Measurements from ENCODE around the gene OXCT1. TPM values are rescaled to one million over a fixed set of nuclear protein-coding genes. Genes with fewer than 3 reads are reported as not detected.

The OXCT1 gene
- total RNA-seq, 1 donor, result 39.4 TPM

DNA sequence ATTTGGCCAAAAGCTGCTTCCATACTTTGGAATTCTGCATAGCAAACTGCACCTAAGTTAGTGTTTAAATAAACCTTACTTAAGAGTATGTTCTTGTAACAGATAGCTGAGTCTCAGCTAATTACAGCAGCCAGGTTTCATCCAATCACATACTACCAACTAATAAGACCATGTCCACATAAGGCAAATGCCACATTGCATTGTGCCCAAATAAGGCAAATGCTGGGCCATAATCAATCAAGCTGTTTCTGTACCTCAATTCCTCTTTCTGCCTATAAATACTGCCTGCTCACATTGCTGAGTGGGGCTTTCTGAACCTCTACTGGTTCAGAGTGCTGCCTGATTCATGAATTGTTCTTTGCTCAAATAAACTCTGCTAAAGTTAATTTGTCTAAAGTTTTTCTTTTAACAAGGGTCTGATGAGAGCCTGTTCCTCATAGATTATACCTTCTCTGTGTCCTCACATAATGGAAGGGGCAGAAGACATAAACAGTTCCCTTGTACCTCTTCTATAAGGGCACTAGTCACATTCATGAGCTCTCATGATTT is 4.4 kb upstream of the OXCT1 start:
- peaks cover 2% of the 10 kb centered on the region for H3K79me2 ChIP-seq (ENCODE audit: insufficient read depth, low read length)
- no peaks in the 10 kb centered on the region for H4K20me1 ChIP-seq (ENCODE audit: insufficient read depth, low read length)
- H3K9me3 ChIP-seq (ENCODE audit: low read depth, low read length), result no peaks in the 10 kb centered on the region
- TF ChIP-seq, protein P1, sequence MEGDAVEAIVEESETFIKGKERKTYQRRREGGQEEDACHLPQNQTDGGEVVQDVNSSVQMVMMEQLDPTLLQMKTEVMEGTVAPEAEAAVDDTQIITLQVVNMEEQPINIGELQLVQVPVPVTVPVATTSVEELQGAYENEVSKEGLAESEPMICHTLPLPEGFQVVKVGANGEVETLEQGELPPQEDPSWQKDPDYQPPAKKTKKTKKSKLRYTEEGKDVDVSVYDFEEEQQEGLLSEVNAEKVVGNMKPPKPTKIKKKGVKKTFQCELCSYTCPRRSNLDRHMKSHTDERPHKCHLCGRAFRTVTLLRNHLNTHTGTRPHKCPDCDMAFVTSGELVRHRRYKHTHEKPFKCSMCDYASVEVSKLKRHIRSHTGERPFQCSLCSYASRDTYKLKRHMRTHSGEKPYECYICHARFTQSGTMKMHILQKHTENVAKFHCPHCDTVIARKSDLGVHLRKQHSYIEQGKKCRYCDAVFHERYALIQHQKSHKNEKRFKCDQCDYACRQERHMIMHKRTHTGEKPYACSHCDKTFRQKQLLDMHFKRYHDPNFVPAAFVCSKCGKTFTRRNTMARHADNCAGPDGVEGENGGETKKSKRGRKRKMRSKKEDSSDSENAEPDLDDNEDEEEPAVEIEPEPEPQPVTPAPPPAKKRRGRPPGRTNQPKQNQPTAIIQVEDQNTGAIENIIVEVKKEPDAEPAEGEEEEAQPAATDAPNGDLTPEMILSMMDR (IDR thresholded peaks at IDR 0.05; ENCODE audit: extremely low read depth, low read depth, low read length), result no peak
- no peak overlapping the region for H3K4me2 ChIP-seq (ENCODE audit: insufficient read depth, low read length)
- H3K36me3 ChIP-seq (ENCODE audit: insufficient read depth, low read length), result no peaks in the 10 kb centered on the region
- H3K27ac ChIP-seq (ENCODE audit: low read depth, low read length), result no peak overlapping the region
- H2AFZ ChIP-seq (ENCODE audit: low read length), result no peak overlapping the region
- DNase-seq (ENCODE audit: insufficient read length, low spot score, missing footprints), result no peak
- H3K27me3 ChIP-seq (ENCODE audit: insufficient read depth, low read length), result no peaks in the 10 kb centered on the region
- no peak overlapping the region for H3K4me3 ChIP-seq (ENCODE audit: insufficient read depth, low read length)
- H3K4me1 ChIP-seq (ENCODE audit: insufficient read depth, low read length), result peaks cover 13% of the 10 kb centered on the region

DNA sequence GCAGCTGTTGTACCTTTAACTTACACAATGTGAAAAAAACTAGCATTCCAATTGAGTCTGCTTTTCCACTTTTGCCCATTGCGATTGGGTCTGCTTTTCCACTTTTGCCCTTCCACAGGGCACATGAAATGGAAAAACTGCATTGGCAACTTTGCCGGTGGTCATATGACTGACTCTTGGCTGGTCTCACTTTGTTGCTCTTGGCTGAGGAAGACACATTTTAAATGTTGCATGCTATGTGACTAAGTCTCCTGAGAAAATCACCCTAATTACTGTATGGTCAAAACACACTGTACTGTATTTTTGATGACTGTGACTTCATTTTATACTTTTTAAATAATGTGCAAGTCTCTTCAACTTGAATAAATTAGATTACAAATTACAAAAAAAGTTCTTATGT is 1.6 kb upstream of the OXCT1 start:
- no peak overlapping the region for H2AFZ ChIP-seq (ENCODE audit: low read length)
- no peaks in the 10 kb centered on the region for H3K9me3 ChIP-seq (ENCODE audit: low read depth, low read length)
- no peak overlapping the region for H3K4me3 ChIP-seq (ENCODE audit: insufficient read depth, low read length)
- H4K20me1 ChIP-seq (ENCODE audit: insufficient read depth, low read length), result no peaks in the 10 kb centered on the region
- peak overlapping the region; percentile 40 for H3K27ac ChIP-seq (ENCODE audit: low read depth, low read length)
- H3K36me3 ChIP-seq (ENCODE audit: insufficient read depth, low read length), result no peaks in the 10 kb centered on the region
- peak overlapping the region; percentile 29 for H3K4me2 ChIP-seq (ENCODE audit: insufficient read depth, low read length)
- peaks cover 18% of the 10 kb centered on the region for H3K4me1 ChIP-seq (ENCODE audit: insufficient read depth, low read length)
- no peaks in the 10 kb centered on the region for H3K27me3 ChIP-seq (ENCODE audit: insufficient read depth, low read length)
- H3K79me2 ChIP-seq (ENCODE audit: insufficient read depth, low read length), result peaks cover 27% of the 10 kb centered on the region
- DNase-seq (ENCODE audit: insufficient read length, low spot score, missing footprints), result peak; percentile 90
- TF ChIP-seq, protein P1 (IDR thresholded peaks at IDR 0.05; ENCODE audit: extremely low read depth, low read depth, low read length), result no peak

DNA sequence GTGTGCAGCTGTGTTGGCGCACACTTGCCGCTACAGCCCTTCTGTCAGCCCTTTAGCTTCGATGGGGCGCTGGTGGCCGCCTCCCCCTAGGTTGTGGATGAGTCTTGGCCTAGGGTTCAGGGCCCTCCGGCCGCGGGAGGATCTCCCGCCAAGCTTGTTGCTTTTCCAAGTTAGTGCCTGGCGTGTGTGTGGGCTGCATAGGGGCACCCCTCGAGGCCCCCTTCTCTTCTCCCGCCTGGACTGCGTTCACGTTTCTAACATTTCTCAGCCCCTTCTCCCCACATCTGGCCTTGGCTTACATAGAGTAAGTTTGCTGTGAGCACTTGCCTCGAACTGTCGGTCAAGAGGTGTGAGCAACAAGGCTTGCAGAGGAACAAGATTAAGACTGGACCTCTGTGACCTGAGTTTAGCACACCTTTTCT is 413 bp upstream of the OXCT1 start:
- DNase-seq (ENCODE audit: insufficient read length, low spot score, missing footprints), result peak; percentile 1
- no peaks in the 10 kb centered on the region for H4K20me1 ChIP-seq (ENCODE audit: insufficient read depth, low read length)
- H3K79me2 ChIP-seq (ENCODE audit: insufficient read depth, low read length), result peaks cover 38% of the 10 kb centered on the region
- no peaks in the 10 kb centered on the region for H3K9me3 ChIP-seq (ENCODE audit: low read depth, low read length)
- H3K36me3 ChIP-seq (ENCODE audit: insufficient read depth, low read length), result no peaks in the 10 kb centered on the region
- H3K4me3 ChIP-seq (ENCODE audit: insufficient read depth, low read length), result peak overlapping the region; percentile 81
- H3K27ac ChIP-seq (ENCODE audit: low read depth, low read length), result peak overlapping the region; percentile 82
- H3K4me1 ChIP-seq (ENCODE audit: insufficient read depth, low read length), result peaks cover 18% of the 10 kb centered on the region
- H2AFZ ChIP-seq (ENCODE audit: low read length), result peak overlapping the region; percentile 97
- peak overlapping the region; percentile 85 for H3K4me2 ChIP-seq (ENCODE audit: insufficient read depth, low read length)
- no peaks in the 10 kb centered on the region for H3K27me3 ChIP-seq (ENCODE audit: insufficient read depth, low read length)
- TF ChIP-seq, protein P1 (IDR thresholded peaks at IDR 0.05; ENCODE audit: extremely low read depth, low read depth, low read length), result no peak

DNA sequence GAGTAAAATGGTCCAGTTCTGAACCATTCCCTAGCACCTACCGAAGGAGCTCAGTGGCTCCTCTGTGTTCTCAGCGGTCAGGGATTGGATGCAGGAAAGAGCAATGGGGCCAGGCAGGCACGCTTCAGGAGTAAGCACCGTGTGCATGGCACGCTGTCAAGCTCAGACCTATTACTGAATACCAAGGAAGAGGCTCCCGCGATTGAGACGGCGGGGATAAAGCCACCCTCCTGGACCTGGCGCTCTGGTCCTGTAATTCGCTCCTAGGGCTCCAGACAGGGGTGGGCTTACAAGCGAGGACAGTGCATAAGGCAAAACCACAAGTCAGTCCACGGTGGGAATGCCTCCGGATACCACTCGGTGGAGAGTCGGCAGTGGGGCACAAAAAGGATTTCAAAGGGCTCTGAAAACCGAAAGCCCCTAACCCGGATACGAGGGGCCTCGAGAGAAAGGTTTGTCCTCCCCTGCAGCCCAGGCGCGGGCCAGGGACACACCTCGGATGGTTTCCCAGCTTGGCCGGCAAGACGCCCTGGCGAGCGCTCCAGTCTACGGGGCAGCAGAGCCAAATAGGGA is 988 bp downstream of the OXCT1 start:
- Histone ChIP-seq H3K4me2 (ENCODE audit: insufficient read depth, low read length) (peak overlapping the region; percentile 85), H3K9me3 (ENCODE audit: low read depth, low read length) (no peaks in the 10 kb centered on the region), H3K4me3 (ENCODE audit: insufficient read depth, low read length) (peak overlapping the region; percentile 81), H3K27ac (ENCODE audit: low read depth, low read length) (peak overlapping the region; percentile 82), H3K27me3 (ENCODE audit: insufficient read depth, low read length) (no peaks in the 10 kb centered on the region), H3K4me1 (ENCODE audit: insufficient read depth, low read length) (peaks cover 19% of the 10 kb centered on the region), H3K36me3 (ENCODE audit: insufficient read depth, low read length) (no peaks in the 10 kb centered on the region), H4K20me1 (ENCODE audit: insufficient read depth, low read length) (no peaks in the 10 kb centered on the region), H2AFZ (ENCODE audit: low read length) (peak overlapping the region; percentile 97), H3K79me2 (ENCODE audit: insufficient read depth, low read length) (peaks cover 50% of the 10 kb centered on the region)
- TF ChIP-seq, protein P1 (IDR thresholded peaks at IDR 0.05; ENCODE audit: extremely low read depth, low read depth, low read length), result no peak
- DNase-seq (ENCODE audit: insufficient read length, low spot score, missing footprints), result peak; percentile 73

All from osteoblast (primary cell).